Endodermal cell (in vitro differentiated cells): ENCODE data around the gene MTA1. TPM values are rescaled to one million over a fixed set of nuclear protein-coding genes. Genes with fewer than 3 reads are reported as not detected.

ENCODE experiments used
- DNase-seq: peaks from one replicate; pipeline ENCODE4 v3.0.0-alpha.2; 2017
- H3K27ac ChIP-seq: 2 replicates; pipeline ENCODE4 v1.5.1; 2013; ENCODE audit warnings: mild to moderate bottlenecking, low read depth, low read length, moderate library complexity
- H3K27me3 ChIP-seq: 2 replicates; pipeline ENCODE4 v1.6.1; 2013; ENCODE audit warnings: mild to moderate bottlenecking, low read length, moderate library complexity; ENCODE audit not compliant: insufficient read depth, control insufficient read depth, poor library complexity, severe bottlenecking
- H3K36me3 ChIP-seq: 2 replicates; pipeline ENCODE4 v1.7.0; 2013; ENCODE audit warnings: mild to moderate bottlenecking, low read length, moderate library complexity; ENCODE audit not compliant: control insufficient read depth, insufficient read depth
- H3K4me1 ChIP-seq: one replicate; pipeline ENCODE4 v1.7.0; 2013; ENCODE audit warnings: low read length; ENCODE audit not compliant: control insufficient read depth, insufficient read depth
- H3K4me3 ChIP-seq: 2 replicates; pipeline ENCODE4 v1.5.1; 2013; ENCODE audit warnings: mild to moderate bottlenecking, low read length, moderate library complexity
- H3K9ac ChIP-seq: 2 replicates; pipeline ENCODE4 v1.6.1; 2013; ENCODE audit warnings: mild to moderate bottlenecking, low read length, moderate library complexity; ENCODE audit not compliant: poor library complexity, severe bottlenecking; ENCODE audit errors: extremely low read depth
- H3K9me3 ChIP-seq: 2 replicates; pipeline ENCODE4 v1.6.1; 2013; ENCODE audit warnings: mild to moderate bottlenecking, low read length, moderate library complexity; ENCODE audit not compliant: control insufficient read depth
- H3K27ac Mint-ChIP-seq: 2 replicates; pipeline ENCODE4 v1.8.0; 2020; ENCODE audit warnings: mixed read lengths
- H3K27me3 Mint-ChIP-seq: 2 replicates; pipeline ENCODE4 v1.8.0; 2021; ENCODE audit warnings: mild to moderate bottlenecking, mixed read lengths; ENCODE audit not compliant: insufficient read depth
- H3K36me3 Mint-ChIP-seq: 2 replicates; pipeline ENCODE4 v1.8.0; 2020; ENCODE audit warnings: low read depth, mixed read lengths
- H3K4me1 Mint-ChIP-seq: 2 replicates; pipeline ENCODE4 v1.8.0; 2020; ENCODE audit warnings: mixed read lengths
- H3K4me3 Mint-ChIP-seq: 2 replicates; pipeline ENCODE4 v1.8.0; 2020; ENCODE audit warnings: mild to moderate bottlenecking, moderate library complexity, mixed read lengths
- H3K9me3 Mint-ChIP-seq: 2 replicates; pipeline ENCODE4 v1.8.0; 2020; ENCODE audit warnings: mild to moderate bottlenecking, mixed read lengths
- CTCF ChIP-seq: fragments of 200-600 bp; sonication (generic); conservative IDR thresholded peaks from 2 replicates; pipeline ENCODE4 v1.5.0; 2021; ENCODE audit warnings: antibody characterized with exemption, mild to moderate bottlenecking
- WGBS, 2 experiments: methylation state at CpG; one replicate each; pipeline versions ENCODE4 v1.1.5 to v1.1.7; 2013; ENCODE audit warnings: missing lambda C conversion rate in 2 of 2, mixed read lengths in 1 of 2; ENCODE audit not compliant: insufficient coverage in 1 of 2, insufficient read length in 1 of 2; 5-methylcytosine and 5-hydroxymethylcytosine counted together
- total RNA-seq, 2 donors: library from RNA; stranded (reverse); fragmentation: NEBNext Ultra II Directional in 1 of 2; extraction: Animal tissue kit (Norgen Biotek cat#: 25700) in 1 of 2; gene quantifications; 2 replicates in 1 of 2; 3 replicates in 1 of 2; pipeline ENCODE4 v1.2.1, GENCODE V29; 2021

MTA1 gene
- total RNA-seq, 2 donors from 2014 or later, result 245 to 246 TPM

- peaks cover 38% of the 10 kb centered on the region for H3K36me3 Mint-ChIP-seq
- no peaks in the 10 kb centered on the region for H3K9me3 ChIP-seq
- no peak overlapping the region for H3K27ac ChIP-seq
- H3K27me3 Mint-ChIP-seq, result no peaks in the 10 kb centered on the region
- no peak for TF ChIP-seq CTCF
- no peak overlapping the region for H3K4me3 ChIP-seq
- H3K27ac Mint-ChIP-seq, result no peak overlapping the region
- H3K9ac ChIP-seq, result no peak overlapping the region
- H3K4me3 Mint-ChIP-seq, result no peak overlapping the region
- 86 to 100% methylated on average over 5 to 18 of the region's 18 CpGs for WGBS, 2 experiments
- no peaks in the 10 kb centered on the region for H3K4me1 Mint-ChIP-seq
- H3K9me3 Mint-ChIP-seq, result no peaks in the 10 kb centered on the region
- peaks cover 30% of the 10 kb centered on the region for H3K36me3 ChIP-seq
- no peaks in the 10 kb centered on the region for H3K4me1 ChIP-seq
- no peak for DNase-seq
- H3K27me3 ChIP-seq, result no peaks in the 10 kb centered on the region
Measured at GRCh38 chr14:105458010-105458409, 38.4 kb downstream of the MTA1 start.

- Mint-ChIP-seq H3K27ac (no peak overlapping the region), H3K27me3 (no peaks in the 10 kb centered on the region), H3K36me3 (peaks cover 37% of the 10 kb centered on the region), H3K4me1 (no peaks in the 10 kb centered on the region), H3K4me3 (no peak overlapping the region), H3K9me3 (no peaks in the 10 kb centered on the region)
- no peak overlapping the region for H3K27ac ChIP-seq
- H3K9me3 ChIP-seq, result no peaks in the 10 kb centered on the region
- H3K9ac ChIP-seq, result no peak overlapping the region
- H3K4me3 ChIP-seq, result no peak overlapping the region
- no peaks in the 10 kb centered on the region for H3K27me3 ChIP-seq
- 89 to 93% methylated on average over 3 to 14 of the region's 14 CpGs for WGBS, 2 experiments
- peaks cover 27% of the 10 kb centered on the region for H3K36me3 ChIP-seq
- no peak for DNase-seq
- H3K4me1 ChIP-seq, result no peaks in the 10 kb centered on the region
- TF ChIP-seq CTCF, result no peak
Measured at GRCh38 chr14:105458571-105458970, 38.9 kb downstream of the MTA1 start.

DNA sequence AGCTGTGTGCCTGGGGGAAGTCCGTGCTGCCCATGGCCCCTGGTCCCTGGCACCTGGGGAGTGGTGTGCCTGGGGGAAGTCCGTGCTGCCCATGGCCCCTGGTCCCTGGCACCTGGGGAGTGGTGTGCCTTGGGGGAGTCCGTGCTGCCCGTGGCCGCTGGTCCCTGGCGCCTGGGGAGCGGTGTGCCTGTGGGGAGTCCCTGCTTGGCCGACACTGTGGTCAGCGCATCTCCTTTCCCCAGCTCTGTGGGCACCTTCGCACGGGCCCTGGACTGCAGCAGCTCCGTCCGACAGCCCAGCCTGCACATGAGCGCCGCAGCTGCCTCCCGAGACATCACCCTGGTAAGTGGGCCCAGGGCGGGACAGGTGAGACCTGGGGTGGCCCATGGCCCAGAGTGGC lies 40.5 kb downstream of the MTA1 start:
- Histone ChIP-seq H3K4me1 (no peaks in the 10 kb centered on the region), H3K9me3 (no peaks in the 10 kb centered on the region), H3K27ac (no peak overlapping the region), H3K9ac (no peak overlapping the region), H3K4me3 (no peak overlapping the region), H3K36me3 (peaks cover 28% of the 10 kb centered on the region), H3K27me3 (no peaks in the 10 kb centered on the region)
- Mint-ChIP-seq H3K9me3 (no peaks in the 10 kb centered on the region), H3K27me3 (no peaks in the 10 kb centered on the region), H3K4me3 (no peak overlapping the region), H3K4me1 (no peaks in the 10 kb centered on the region), H3K27ac (no peak overlapping the region), H3K36me3 (peaks cover 32% of the 10 kb centered on the region)
- TF ChIP-seq CTCF, result no peak
- 96% methylated on average over 16 to 17 of the region's 17 CpGs for WGBS, 2 experiments
- DNase-seq, result no peak
